Caco-2 (cell line): Measurements from ENCODE around the gene ZNF26. TPM values are rescaled to one million over a fixed set of nuclear protein-coding genes. Genes with fewer than 3 reads are reported as not detected.
A peak's percentile ranks its signal among the peaks of the same experiment; 100 is the strongest.

ENCODE experiments used
- BruUV-seq: library from RNA; stranded (reverse); fragments of 400-500 nt; replicated peaks from 2 replicates; lab custom pipeline; 2021; lab: Mats Ljungman, UMichigan
- CTCF ChIA-PET: fragments of 300-600 bp; sonication (Branson Sonifier 250); formaldehyde crosslinking; loops from one replicate; lab custom pipeline; 2022; ENCODE audit warnings: antibody characterized with exemption; lab: Charles Lee
- POLR2A ChIA-PET: fragments of 300-600 bp; sonication (Branson Sonifier 250); formaldehyde crosslinking; loops from one replicate; lab custom pipeline; 2022; ENCODE audit warnings: antibody characterized with exemption; lab: Charles Lee
- DNase-seq, 2 experiments: peaks; one replicate each; pipeline versions ENCODE4 v3.0.0 to v3.0.0-alpha.2; 2020 to 2022
- H3K27me3 ChIP-seq: replicated peaks from 2 replicates; pipeline ENCODE4 v1.6.0; 2011; ENCODE audit warnings: low read length; ENCODE audit not compliant: control insufficient read depth, insufficient read depth
- H3K36me3 ChIP-seq: 2 replicates; pipeline ENCODE4 v1.5.1; 2011; ENCODE audit warnings: low read length; ENCODE audit not compliant: control insufficient read depth, insufficient read depth
- H3K4me1 ChIP-seq: fragments of 250-450 bp; sonication (Bioruptor Pico); 2 replicates; pipeline ENCODE4 v1.5.1; 2020; ENCODE audit warnings: mild to moderate bottlenecking
- H3K4me3 ChIP-seq: 2 replicates; pipeline ENCODE4 v1.5.1; 2011; ENCODE audit warnings: low read depth, mild to moderate bottlenecking, control low read depth, low read length
- H3K9me3 ChIP-seq: fragments of 250-450 bp; sonication (Bioruptor Pico); 2 replicates; pipeline ENCODE4 v1.5.1; 2020; ENCODE audit warnings: mild to moderate bottlenecking, moderate library complexity
- H3K27ac Mint-ChIP-seq: one replicate; pipeline ENCODE4 v1.8.0; 2022; ENCODE audit warnings: mixed read lengths; ENCODE audit not compliant: unreplicated experiment
- H3K27me3 Mint-ChIP-seq: one replicate; pipeline ENCODE4 v1.8.0; 2022; ENCODE audit warnings: mixed read lengths; ENCODE audit not compliant: insufficient read depth, unreplicated experiment
- H3K36me3 Mint-ChIP-seq: one replicate; pipeline ENCODE4 v1.8.0; 2022; ENCODE audit warnings: mild to moderate bottlenecking, mixed read lengths; ENCODE audit not compliant: insufficient read depth, unreplicated experiment
- H3K4me1 Mint-ChIP-seq: one replicate; pipeline ENCODE4 v1.8.0; 2022; ENCODE audit warnings: low read depth, mixed read lengths; ENCODE audit not compliant: unreplicated experiment
- H3K4me3 Mint-ChIP-seq: one replicate; pipeline ENCODE4 v1.8.0; 2022; ENCODE audit warnings: mild to moderate bottlenecking, moderate library complexity, mixed read lengths; ENCODE audit not compliant: unreplicated experiment
- H3K9me3 Mint-ChIP-seq: one replicate; pipeline ENCODE4 v1.8.0; 2022; ENCODE audit warnings: mixed read lengths; ENCODE audit not compliant: unreplicated experiment
- intact Hi-C: fragments of 100-400 bp; cut with micrococcal nuclease; formaldehyde crosslinking; loops from one replicate; pipeline ENCODE4 v1.10.0; 2022; ENCODE audit not compliant: unreplicated experiment
- total RNA-seq: library from RNA; stranded (reverse); gene quantifications from 2 replicates; pipeline ENCODE4 v1.2.3, GENCODE V29; 2022
- TF ChIP-seq, protein P1 (sequence below), 2 experiments: fragments of 200-600 bp in 1 of 2; IDR thresholded peaks; 1 replicate in 1 of 2; 2 replicates in 1 of 2; pipeline versions ENCODE4 v1.5.1 to v1.8.0; 2011 to 2022; ENCODE audit warnings: antibody characterized with exemption in 1 of 2, control low read depth in 1 of 2, inconsistent platforms in 1 of 2, low read depth in 1 of 2, low read length in 1 of 2, mild to moderate bottlenecking in 1 of 2, moderate library complexity in 1 of 2; ENCODE audit not compliant: insufficient read depth in 1 of 2, severe bottlenecking in 1 of 2, unreplicated experiment in 1 of 2

Gene ZNF26
- total RNA-seq, 1 experiment from 2014 or later = 17.8 TPM

DNA sequence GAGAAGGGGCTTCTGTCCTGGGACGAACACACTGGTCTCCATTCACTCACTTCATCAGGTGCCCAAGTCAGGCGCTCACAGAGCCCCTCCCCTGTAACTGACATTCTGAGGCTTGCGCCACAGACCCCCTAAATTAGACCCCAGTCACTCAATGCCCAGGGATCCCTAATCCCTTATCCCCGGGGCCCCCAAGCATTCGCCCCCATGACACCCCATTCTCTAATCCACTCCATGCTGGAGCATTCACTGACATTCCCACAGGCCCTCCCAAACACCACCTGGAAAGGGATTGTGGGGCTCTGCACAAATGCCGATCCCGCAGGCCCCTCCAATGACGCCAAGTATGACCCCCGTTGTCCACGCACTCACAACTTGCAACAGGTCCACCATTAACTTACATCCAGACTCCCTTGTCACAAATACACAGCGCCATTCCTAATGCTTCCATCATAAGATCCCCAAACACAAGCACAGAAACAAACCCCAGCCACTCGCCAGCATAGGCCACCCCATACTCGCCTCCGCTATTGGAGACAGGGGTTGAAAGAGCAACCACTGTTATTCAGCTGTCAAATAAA lies 31.6 kb upstream of the ZNF26 start:
- TF ChIP-seq, protein P1, sequence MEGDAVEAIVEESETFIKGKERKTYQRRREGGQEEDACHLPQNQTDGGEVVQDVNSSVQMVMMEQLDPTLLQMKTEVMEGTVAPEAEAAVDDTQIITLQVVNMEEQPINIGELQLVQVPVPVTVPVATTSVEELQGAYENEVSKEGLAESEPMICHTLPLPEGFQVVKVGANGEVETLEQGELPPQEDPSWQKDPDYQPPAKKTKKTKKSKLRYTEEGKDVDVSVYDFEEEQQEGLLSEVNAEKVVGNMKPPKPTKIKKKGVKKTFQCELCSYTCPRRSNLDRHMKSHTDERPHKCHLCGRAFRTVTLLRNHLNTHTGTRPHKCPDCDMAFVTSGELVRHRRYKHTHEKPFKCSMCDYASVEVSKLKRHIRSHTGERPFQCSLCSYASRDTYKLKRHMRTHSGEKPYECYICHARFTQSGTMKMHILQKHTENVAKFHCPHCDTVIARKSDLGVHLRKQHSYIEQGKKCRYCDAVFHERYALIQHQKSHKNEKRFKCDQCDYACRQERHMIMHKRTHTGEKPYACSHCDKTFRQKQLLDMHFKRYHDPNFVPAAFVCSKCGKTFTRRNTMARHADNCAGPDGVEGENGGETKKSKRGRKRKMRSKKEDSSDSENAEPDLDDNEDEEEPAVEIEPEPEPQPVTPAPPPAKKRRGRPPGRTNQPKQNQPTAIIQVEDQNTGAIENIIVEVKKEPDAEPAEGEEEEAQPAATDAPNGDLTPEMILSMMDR (IDR thresholded peaks at IDR 0.05; ENCODE audit: insufficient read depth in 1 of 2, low read depth in 1 of 2, low read length in 1 of 2, severe bottlenecking in 1 of 2, unreplicated experiment in 1 of 2) = no peak
- intact Hi-C loops = no loop called here
- Histone ChIP-seq H3K9me3 (peaks cover 39% of the 10 kb centered on the region), H3K27me3 (no peaks in the 10 kb centered on the region), H3K36me3 (no peaks in the 10 kb centered on the region), H3K4me1 (no peaks in the 10 kb centered on the region), H3K4me3 (no peak overlapping the region)
- Mint-ChIP-seq H3K27ac (peak overlapping the region; percentile 42), H3K27me3 (no peaks in the 10 kb centered on the region), H3K4me3 (peak overlapping the region; percentile 83), H3K4me1 (peaks cover 11% of the 10 kb centered on the region), H3K36me3 (peaks cover 38% of the 10 kb centered on the region), H3K9me3 (peaks cover 20% of the 10 kb centered on the region)
- no peak for DNase-seq
- BruUV-seq = no TSS peak
- POLR2A ChIA-PET = no interaction called here
- CTCF ChIA-PET = no interaction called here

- ChIA-PET CTCF (interaction anchor here (1.0 kb wide), 1 partner anchor 226 kb away, joined by 3 read pairs; the partner anchor contains the start of gene ZNF268), POLR2A (interaction anchor here (0.9 kb wide), 1 partner anchor 125 kb away, joined by 6 read pairs; no protein-coding TSS in a partner anchor)
- Mint-ChIP-seq H3K4me3 (peak overlapping the region; percentile 83), H3K27ac (peak overlapping the region; percentile 83), H3K36me3 (peaks cover 37% of the 10 kb centered on the region), H3K27me3 (no peaks in the 10 kb centered on the region), H3K4me1 (peaks cover 11% of the 10 kb centered on the region), H3K9me3 (peaks cover 20% of the 10 kb centered on the region)
- TSS peak; percentile 57 for BruUV-seq
- peaks cover 34% of the 10 kb centered on the region for H3K9me3 ChIP-seq
- H3K4me3 ChIP-seq = peak overlapping the region; percentile 49
- H3K27me3 ChIP-seq = no peaks in the 10 kb centered on the region
- intact Hi-C loops = loop anchor here (2.0 kb wide), 1 partner anchor 125 kb away; the partner anchor contains the start of gene ZNF140
- no peaks in the 10 kb centered on the region for H3K36me3 ChIP-seq
- TF ChIP-seq, protein P1 (IDR thresholded peaks at IDR 0.05; ENCODE audit: insufficient read depth in 1 of 2, low read depth in 1 of 2, low read length in 1 of 2, severe bottlenecking in 1 of 2, unreplicated experiment in 1 of 2) = no peak
- no peak for DNase-seq
- no peaks in the 10 kb centered on the region for H3K4me1 ChIP-seq
Measured at GRCh38 chr12:132955094-132956010, 30.8 kb upstream of the ZNF26 start.
